GOT3 (cell line): ENCODE measurements around the gene ITGA11.

Experiments
- DNase-seq: peaks from one replicate; lab custom pipeline; 2025; ENCODE audit warnings: mixed read lengths; lab: John Stamatoyannopoulos, UW

ITGA11 gene

GRCh38 chr15:68352401-68353062 lies 79.4 kb downstream of the ITGA11 start:
- DNase-seq: peak; percentile 50

- no peak for DNase-seq
Observed at GRCh38 chr15:68349151-68349550, 82.8 kb downstream of the ITGA11 start.

GRCh38 chr15:68348606-68349005 lies 83.4 kb downstream of the ITGA11 start:
- DNase-seq: no peak

- no peak for DNase-seq
Observed at GRCh38 chr15:68348081-68348480, 83.9 kb downstream of the ITGA11 start.

GRCh38 chr15:68347392-68347791 lies 84.6 kb downstream of the ITGA11 start:
- no peak for DNase-seq

GRCh38 chr15:68346979-68347378 lies 85.0 kb downstream of the ITGA11 start:
- no peak for DNase-seq

- no peak for DNase-seq
Observed at GRCh38 chr15:68345481-68345880, 86.5 kb downstream of the ITGA11 start.

- no peak for DNase-seq
Observed at GRCh38 chr15:68344600-68344999, 87.4 kb downstream of the ITGA11 start.

- DNase-seq: no peak
Observed at GRCh38 chr15:68343579-68344225, 88.3 kb downstream of the ITGA11 start.

GRCh38 chr15:68341760-68342725 lies 89.9 kb downstream of the ITGA11 start:
- no peak for DNase-seq

- DNase-seq: no peak
Observed at GRCh38 chr15:68340726-68341671, 91.0 kb downstream of the ITGA11 start.

- no peak for DNase-seq
Observed at GRCh38 chr15:68339481-68339880, 92.5 kb downstream of the ITGA11 start.

- DNase-seq: no peak
Observed at GRCh38 chr15:68337826-68338225, 94.1 kb downstream of the ITGA11 start.

- DNase-seq: no peak
Observed at GRCh38 chr15:68336516-68336915, 95.4 kb downstream of the ITGA11 start.

GRCh38 chr15:68335655-68336054 lies 96.3 kb downstream of the ITGA11 start:
- no peak for DNase-seq

GRCh38 chr15:68335251-68335650 lies 96.7 kb downstream of the ITGA11 start:
- DNase-seq: no peak

- DNase-seq: no peak
Observed at GRCh38 chr15:68334661-68335124, 97.3 kb downstream of the ITGA11 start.

GRCh38 chr15:68333775-68334470 lies 98.0 kb downstream of the ITGA11 start:
- DNase-seq: no peak

- no peak for DNase-seq
Observed at GRCh38 chr15:68332266-68332665, 99.7 kb downstream of the ITGA11 start.

- no peak for DNase-seq
Observed at GRCh38 chr15:68330901-68331300, 101.1 kb downstream of the ITGA11 start.

GRCh38 chr15:68330416-68330815 lies 101.5 kb downstream of the ITGA11 start:
- no peak for DNase-seq
